ENCODE results near the gene NMRK2. TPM values are rescaled to one million over a fixed set of nuclear protein-coding genes. Genes with fewer than 3 reads are reported as not detected.
A peak's percentile ranks its signal among the peaks of the same experiment; 100 is the strongest.
"Not testable (repeated sequence)": the region's sequence is repeated elsewhere in the genome, so short reads cannot be mapped to it uniquely, and the experiment has no call there.

The NMRK2 gene
- total RNA-seq, 1 donor from 2014 or later, result not detected

- ATAC-seq (no peak), DNase-seq (ENCODE audit: low spot score) (no peak)
Observed at GRCh38 chr19:3936506-3937442, 3.9 kb downstream of the NMRK2 start.

DNA sequence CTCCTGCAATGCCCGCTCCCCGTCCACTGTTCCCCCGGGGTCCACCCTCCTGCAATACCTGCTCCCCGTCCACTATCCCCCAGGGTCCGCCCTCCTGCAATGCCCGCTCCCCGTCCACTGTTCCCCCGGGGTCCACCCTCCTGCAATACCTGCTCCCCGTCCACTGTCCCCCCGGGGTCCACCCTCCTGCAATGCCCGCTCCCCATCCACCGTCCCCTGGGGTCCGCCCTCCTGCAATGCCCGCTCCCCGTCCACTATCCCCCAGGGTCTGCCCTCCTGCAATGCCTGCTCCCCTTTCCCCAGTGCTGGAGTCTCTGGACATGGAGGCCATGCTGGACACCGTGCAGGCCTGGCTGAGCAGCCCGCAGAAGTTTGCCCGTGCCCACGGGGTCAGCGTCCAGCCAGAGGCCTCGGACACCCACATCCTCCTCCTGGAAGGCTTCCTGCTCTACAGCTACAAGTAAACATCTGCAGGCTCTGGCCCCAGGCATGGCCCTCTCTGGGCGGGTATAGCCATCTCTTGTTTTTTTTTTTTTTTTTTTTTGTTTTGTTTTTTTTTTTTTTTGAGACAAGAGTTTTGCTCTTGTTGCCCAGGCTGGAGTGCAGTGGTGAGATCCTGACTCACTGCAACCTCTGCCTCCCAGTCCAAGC lies 5.6 kb downstream of the NMRK2 start:
- DNase-seq (ENCODE audit: low spot score), result not testable (repeated sequence)

DNA sequence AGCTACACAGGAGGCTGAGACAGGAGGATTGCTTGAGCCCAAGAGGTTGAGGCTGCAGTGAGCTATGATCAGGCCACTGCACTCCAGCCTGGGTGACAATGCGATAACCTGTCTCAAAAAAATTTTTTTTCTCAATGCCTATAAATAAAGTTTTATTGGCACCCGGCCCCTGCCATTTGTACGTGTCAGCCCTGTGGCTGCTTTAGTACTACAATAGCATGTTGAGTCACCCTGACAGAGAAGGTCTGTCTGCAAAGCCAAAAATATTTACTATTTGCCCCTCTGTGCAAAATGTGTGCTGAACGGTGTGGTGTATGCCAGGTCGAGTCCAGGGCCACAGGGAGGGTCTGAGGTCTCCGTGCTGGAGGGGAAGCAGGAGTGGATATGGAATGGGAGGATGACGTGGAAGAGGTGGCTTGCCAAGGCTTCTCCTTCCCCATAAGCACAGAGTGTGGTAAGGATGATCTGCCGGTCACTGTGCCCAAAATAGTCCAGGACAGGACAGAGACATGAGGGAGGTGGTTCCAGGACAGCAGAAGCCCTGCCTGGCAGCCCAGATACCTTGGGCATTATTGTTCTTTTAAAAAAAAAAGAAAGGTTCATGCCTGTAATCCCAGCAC lies 10.0 kb downstream of the NMRK2 start:
- ATAC-seq (no peak), DNase-seq (ENCODE audit: low spot score) (no peak)

More for the DNA sequence above, 5.6 kb downstream of the NMRK2 start:
- ATAC-seq, result not testable (repeated sequence)

DNA sequence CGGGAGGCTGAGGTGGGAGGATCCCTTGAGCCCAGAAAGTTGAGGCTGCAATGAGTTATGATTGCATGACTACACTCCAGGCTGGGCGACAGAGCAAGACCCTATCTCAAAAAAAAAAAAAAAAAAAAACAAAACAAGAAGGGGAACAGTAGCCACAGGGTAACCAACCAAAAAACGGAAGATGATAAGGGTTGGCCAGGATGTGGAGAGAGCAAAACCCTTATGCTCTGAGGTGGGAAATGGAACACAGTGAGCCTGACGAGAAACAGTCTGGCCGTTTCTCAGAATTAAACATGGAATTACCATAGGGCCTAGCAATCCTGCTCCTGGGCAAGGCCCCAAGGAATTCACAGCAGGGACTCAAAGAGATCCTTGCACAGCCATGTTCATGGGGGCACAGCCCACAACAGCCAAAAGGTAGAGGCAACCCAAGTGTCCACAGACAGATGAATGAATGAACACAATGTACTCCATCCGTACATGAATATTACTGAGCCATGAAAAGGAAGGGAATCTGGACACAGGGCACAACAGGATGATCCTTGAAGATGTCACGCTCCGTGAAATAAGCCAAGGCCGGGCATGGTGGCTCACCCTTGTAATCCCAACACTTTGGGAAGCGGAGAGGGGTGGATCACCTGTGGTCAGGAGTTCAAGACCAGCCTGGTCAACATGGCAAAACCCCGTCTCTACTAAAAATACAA lies 11.3 kb downstream of the NMRK2 start:
- ATAC-seq (no peak), DNase-seq (ENCODE audit: low spot score) (no peak)

GRCh38 chr19:3945838-3946237 lies 13.0 kb downstream of the NMRK2 start:
- no peak for ATAC-seq
- DNase-seq (ENCODE audit: low spot score), result no peak

- ATAC-seq; DNase-seq (ENCODE audit: low spot score): not testable (repeated sequence)
Observed at GRCh38 chr19:3947316-3947933, 14.6 kb downstream of the NMRK2 start.

DNA sequence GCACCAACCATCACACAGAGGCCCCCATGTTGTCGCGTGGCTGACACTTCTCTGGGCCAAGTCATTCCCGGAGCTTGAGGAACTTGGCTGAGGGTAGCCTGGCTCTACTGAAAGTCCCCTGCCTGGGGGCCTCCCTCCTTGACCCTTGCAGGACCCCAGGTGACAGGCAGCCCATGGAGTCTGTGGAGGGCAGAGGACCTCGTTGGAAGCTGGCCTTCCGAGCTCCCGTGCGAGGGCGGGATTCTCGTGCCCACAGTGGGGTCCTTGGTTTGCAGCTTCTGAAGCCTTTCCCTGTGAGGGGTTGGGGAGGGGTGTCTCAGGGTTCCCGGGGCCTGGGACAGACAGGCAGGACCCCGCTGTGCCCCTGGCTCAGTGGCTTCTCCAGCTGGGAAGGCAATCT lies 16.4 kb downstream of the NMRK2 start:
- DNase-seq (ENCODE audit: low spot score), result no peak

GRCh38 chr19:3949997-3950859 lies 17.4 kb downstream of the NMRK2 start:
- ATAC-seq (no peak), DNase-seq (ENCODE audit: low spot score) (no peak)

More for the DNA sequence above, 16.4 kb downstream of the NMRK2 start:
- ATAC-seq, result no peak

DNA sequence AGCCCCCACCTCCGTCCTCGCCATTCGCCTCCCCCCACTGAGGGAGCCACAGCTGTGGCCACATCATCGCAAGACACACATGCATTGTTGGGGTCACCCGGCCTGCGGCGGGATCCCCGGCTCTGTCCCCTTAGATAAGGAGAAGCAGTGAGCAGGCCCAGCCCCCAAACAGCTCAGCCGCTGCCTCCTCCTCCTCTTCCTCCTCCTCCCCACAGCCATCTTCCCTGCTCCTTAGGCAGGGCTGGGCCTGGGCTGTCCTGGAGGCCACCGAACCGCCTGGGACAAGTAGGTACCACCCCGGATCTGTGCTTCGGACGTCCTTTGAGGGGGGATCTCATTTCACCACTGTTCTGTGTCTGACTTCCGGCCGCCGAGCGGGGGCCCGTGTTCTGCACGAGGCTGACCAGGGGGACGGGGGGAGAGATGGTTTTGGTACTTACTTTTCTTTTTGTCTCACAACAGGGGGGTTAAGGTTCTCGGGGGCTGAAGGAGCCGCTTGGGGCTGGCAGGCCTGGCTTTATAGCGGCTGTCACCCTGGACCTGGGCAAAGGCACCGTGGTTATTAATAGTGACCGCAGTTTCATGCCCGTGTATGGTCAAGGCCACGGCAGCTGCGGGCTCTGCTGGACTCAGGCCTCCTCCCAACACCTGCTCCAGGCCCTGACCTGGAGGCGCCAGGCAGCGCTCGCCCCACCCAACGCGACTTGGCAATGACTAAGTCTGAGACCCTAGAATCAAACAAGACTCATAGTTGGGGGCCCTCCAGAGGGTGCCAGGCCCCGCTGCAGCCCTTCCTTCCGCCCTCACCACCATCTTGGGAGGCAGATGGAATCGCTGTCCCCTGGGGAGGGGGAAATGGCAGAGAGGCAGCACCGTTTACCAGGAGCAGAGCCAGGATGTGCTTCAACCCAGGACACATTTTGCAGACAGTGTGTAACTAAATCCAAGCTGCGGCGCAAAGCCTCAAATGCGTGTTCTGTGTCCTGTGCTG lies 18.3 kb downstream of the NMRK2 start:
- peak; percentile 17 for ATAC-seq
- no peak for DNase-seq (ENCODE audit: low spot score)

- not testable (repeated sequence) for DNase-seq (ENCODE audit: low spot score); ATAC-seq
Observed at GRCh38 chr19:3952755-3953276, 19.9 kb downstream of the NMRK2 start.

DNA sequence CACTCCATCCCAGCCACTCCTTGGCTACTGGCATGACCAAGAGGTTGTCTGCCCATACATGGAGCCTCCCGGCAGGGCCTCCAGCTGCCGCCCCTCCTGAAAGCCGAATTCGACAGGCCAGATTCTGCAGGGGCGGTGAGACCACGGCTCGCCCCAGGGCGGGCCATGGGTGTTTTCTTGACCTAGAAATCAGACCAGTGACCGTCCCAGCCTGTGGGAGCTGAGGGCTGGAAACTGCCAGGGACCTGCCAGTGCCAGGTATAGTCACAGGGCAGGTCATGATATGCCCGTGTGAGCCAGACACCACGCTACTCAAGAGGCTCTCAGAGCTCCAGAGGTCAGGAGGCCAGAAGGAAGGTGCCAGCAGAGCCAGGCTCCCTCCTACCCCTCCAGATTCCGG lies 21.2 kb downstream of the NMRK2 start:
- peak; percentile 17 for ATAC-seq
- DNase-seq (ENCODE audit: low spot score), result no peak

DNA sequence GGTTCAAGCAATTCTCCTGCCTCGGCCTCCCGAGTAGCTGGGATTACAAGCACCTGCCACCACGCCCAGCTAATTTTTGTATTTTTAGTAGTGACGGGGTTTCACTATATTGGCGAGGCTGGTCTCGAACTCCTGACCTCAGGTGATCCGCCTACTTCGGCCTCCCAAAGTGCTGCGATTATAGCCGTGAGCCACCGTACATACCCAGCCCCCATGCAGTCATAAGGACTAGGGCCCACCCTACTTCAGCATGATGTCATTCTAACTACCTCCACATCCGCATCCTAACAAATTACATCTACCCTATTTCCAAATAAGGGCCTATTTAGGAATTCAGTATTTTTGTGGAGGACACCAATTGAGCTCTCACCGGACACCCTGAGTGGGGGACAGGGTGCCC lies 22.4 kb downstream of the NMRK2 start:
- not testable (repeated sequence) for DNase-seq (ENCODE audit: low spot score); ATAC-seq

DNA sequence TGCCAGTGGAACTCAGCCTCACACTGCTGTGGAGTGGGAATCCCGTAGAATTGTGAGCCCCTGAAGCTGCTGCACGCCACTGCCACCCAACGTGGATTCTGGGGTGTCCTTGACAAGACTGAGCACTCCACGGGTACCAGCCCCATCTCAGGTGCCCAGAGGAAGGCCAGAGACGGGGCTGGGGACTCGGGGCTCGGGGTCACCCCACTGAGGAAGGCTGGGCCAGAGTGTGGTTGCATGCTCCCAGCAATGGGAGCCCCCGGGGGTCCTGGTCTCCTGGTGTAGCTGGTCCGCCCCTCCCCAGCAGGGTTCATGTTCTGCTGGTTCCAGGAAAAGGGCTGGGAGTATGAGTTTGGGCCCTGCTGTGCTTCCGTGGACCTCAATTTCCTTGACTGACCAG lies 22.8 kb downstream of the NMRK2 start:
- ATAC-seq, result no peak

GRCh38 chr19:3958836-3959765 lies 26.2 kb downstream of the NMRK2 start:
- no peak for DNase-seq (ENCODE audit: low spot score)

More for the DNA sequence above, 22.8 kb downstream of the NMRK2 start:
- DNase-seq (ENCODE audit: low spot score), result no peak

GRCh38 chr19:3959766-3960131 lies 26.9 kb downstream of the NMRK2 start:
- no peak for ATAC-seq
- no peak for DNase-seq (ENCODE audit: low spot score)

More at GRCh38 chr19:3958836-3959765, 26.2 kb downstream of the NMRK2 start:
- ATAC-seq, result no peak

GRCh38 chr19:3961007-3961406 lies 28.1 kb downstream of the NMRK2 start:
- DNase-seq (ENCODE audit: low spot score) (no peak), ATAC-seq (no peak)
